A673 (cell line): Measurements from ENCODE around the gene MACC1. TPM values are rescaled to one million over a fixed set of nuclear protein-coding genes. Genes with fewer than 3 reads are reported as not detected.

Experiments
- BruUV-seq: library from RNA; stranded (reverse); fragments of 400-500 nt; replicated peaks from 2 replicates; lab custom pipeline; 2021; lab: Mats Ljungman, UMichigan
- CTCF ChIA-PET: fragments of 300-600 bp; sonication (Branson Sonifier 250); formaldehyde crosslinking; loops from one replicate; lab custom pipeline; 2022; ENCODE audit warnings: antibody characterized with exemption; lab: Charles Lee
- POLR2A ChIA-PET: fragments of 300-600 bp; sonication (Branson Sonifier 250); formaldehyde crosslinking; loops from one replicate; lab custom pipeline; 2022; ENCODE audit warnings: antibody characterized with exemption; ENCODE audit not compliant: low non-redundant PET; lab: Charles Lee
- DNase-seq: peaks from one replicate; pipeline ENCODE4 v3.0.0-alpha.2; 2015; ENCODE audit warnings: low spot score
- H3K27ac ChIP-seq: fragments of 200-600 bp; sonication (generic); 2 replicates; pipeline ENCODE4 v1.5.1; 2016; ENCODE audit warnings: mixed run types, low read depth, mild to moderate bottlenecking, mixed read lengths, antibody characterized with exemption, low read length; ENCODE audit not compliant: poor library complexity, severe bottlenecking
- H3K27me3 ChIP-seq: fragments of 200-600 bp; sonication (generic); replicated peaks from 2 replicates; pipeline ENCODE4 v1.6.1; 2017; ENCODE audit warnings: mixed run types, low read depth, mild to moderate bottlenecking, mixed read lengths, antibody characterized with exemption, low read length; ENCODE audit not compliant: insufficient read depth, poor library complexity
- H3K36me3 ChIP-seq: fragments of 200-600 bp; sonication (generic); 2 replicates; pipeline ENCODE4 v1.6.1; 2016; ENCODE audit warnings: mixed run types, mild to moderate bottlenecking, mixed read lengths, antibody characterized with exemption, low read length; ENCODE audit not compliant: insufficient read depth, poor library complexity, severe bottlenecking
- H3K4me1 ChIP-seq: fragments of 200-600 bp; sonication (generic); 2 replicates; pipeline ENCODE4 v1.6.1; 2017; ENCODE audit warnings: mixed run types, mild to moderate bottlenecking, mixed read lengths, antibody characterized with exemption, low read length; ENCODE audit not compliant: insufficient read depth, poor library complexity, severe bottlenecking
- H3K4me3 ChIP-seq: fragments of 200-600 bp; sonication (generic); 2 replicates; pipeline ENCODE4 v1.5.1; 2016; ENCODE audit warnings: low read depth, mixed run types, mild to moderate bottlenecking, mixed read lengths, low read length; ENCODE audit not compliant: poor library complexity, severe bottlenecking
- H3K9me3 ChIP-seq: fragments of 200-600 bp; sonication (generic); 2 replicates; pipeline ENCODE4 v1.6.1; 2016; ENCODE audit warnings: mixed run types, low read depth, mild to moderate bottlenecking, mixed read lengths, antibody characterized with exemption, low read length; ENCODE audit not compliant: poor library complexity, severe bottlenecking
- CTCF ChIP-seq: fragments of 300-800, 200-600 bp; sonication (generic); conservative IDR thresholded peaks from 2 replicates; pipeline ENCODE4 v1.5.1; 2017; ENCODE audit warnings: low read depth, mild to moderate bottlenecking, antibody characterized with exemption, low read length, moderate library complexity, mixed read lengths
- EZH2 ChIP-seq: fragments of 200-600 bp; sonication (generic); IDR thresholded peaks from 2 replicates; pipeline ENCODE4 v1.6.1; 2017; ENCODE audit warnings: borderline replicate concordance, low read depth, mild to moderate bottlenecking, mixed read lengths, antibody characterized with exemption, low read length; ENCODE audit not compliant: poor library complexity, severe bottlenecking
- intact Hi-C: fragments of 100-400 bp; cut with micrococcal nuclease; formaldehyde crosslinking; loops from one replicate; pipeline ENCODE4 v1.10.0; 2022; ENCODE audit not compliant: unreplicated experiment
- total RNA-seq: library from RNA; stranded (reverse); gene quantifications from 2 replicates; pipeline ENCODE4 v1.2.3, GENCODE V29; 2021

MACC1 gene
- total RNA-seq, 1 experiment from 2014 or later = not detected

DNA sequence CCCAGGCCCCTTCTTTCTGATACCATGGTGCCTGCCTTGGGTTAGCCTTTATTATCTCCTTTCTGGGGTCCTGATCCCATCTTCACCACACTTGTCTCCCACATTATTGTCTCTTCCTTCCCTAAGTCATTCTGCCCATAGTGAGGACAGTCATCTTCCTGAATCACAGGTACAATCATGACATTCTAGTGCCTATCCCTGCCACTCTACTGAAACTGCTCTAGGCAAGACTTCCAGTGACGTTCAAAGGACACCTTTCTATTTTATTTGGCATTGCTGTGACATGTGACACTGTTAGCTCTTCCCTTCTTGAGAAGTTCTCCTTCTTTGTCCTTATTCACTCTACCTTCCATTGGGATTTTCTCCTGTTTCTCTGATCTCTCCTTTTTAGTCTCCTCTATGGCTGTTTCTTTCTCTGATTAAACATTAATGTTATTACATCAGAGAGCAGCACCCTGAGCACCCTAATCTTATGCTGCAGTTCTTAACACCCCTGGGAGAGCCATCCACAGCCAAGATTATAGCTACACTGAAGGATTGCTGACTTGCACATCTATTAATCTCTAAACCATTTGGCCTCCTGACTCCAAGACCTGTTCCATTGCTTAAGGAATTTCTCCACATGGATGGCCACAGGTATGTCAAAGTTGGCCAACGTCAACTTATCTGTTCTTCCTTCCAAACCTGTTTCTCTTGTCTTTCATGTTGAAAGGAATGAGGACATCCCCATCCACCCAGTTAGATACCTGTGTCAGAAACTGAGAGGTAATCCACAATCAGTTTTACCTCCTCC, 10.9 kb downstream of the MACC1 start:
- H3K4me1 ChIP-seq = no peaks in the 10 kb centered on the region
- CTCF ChIA-PET = no interaction called here
- no peak overlapping the region for H3K27ac ChIP-seq
- no peaks in the 10 kb centered on the region for H3K27me3 ChIP-seq
- H3K4me3 ChIP-seq = no peak overlapping the region
- POLR2A ChIA-PET = no interaction called here
- H3K9me3 ChIP-seq = peaks cover 12% of the 10 kb centered on the region
- no TSS peak for BruUV-seq
- TF ChIP-seq EZH2 = no peak
- TF ChIP-seq CTCF = no peak
- no peaks in the 10 kb centered on the region for H3K36me3 ChIP-seq
- no peak for DNase-seq
- intact Hi-C loops = no loop called here

- intact Hi-C loops = no loop called here
Observed at GRCh38 chr7:20203316-20203715, 13.9 kb downstream of the MACC1 start.

DNA sequence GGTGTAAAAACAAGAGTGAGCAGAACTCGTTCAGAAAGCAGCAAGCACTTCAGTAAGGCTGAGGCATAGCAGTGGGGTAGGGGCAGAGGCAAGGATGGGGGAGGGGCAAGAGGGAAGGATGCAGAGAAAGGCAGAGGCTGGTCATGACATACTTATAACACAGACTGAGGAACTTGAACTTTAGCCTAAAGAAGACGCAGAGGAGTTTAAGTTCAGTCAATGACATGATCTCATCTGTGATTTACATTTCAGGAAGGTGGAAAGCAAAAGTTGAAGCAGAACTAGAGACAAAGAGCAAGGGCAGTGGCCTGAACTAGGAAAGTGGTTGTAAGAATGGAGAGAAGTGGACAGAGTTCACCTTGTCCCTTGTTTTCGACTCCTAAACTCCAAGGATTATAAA, 15.8 kb downstream of the MACC1 start:
- no peaks in the 10 kb centered on the region for H3K27me3 ChIP-seq
- H3K9me3 ChIP-seq = no peaks in the 10 kb centered on the region
- peaks cover 8% of the 10 kb centered on the region for H3K4me1 ChIP-seq
- H3K27ac ChIP-seq = no peak overlapping the region
- BruUV-seq = no TSS peak
- no peak overlapping the region for H3K4me3 ChIP-seq
- no peak for DNase-seq
- POLR2A ChIA-PET = no interaction called here
- intact Hi-C loops = no loop called here
- no peak for TF ChIP-seq CTCF
- no peak for TF ChIP-seq EZH2
- CTCF ChIA-PET = no interaction called here
- H3K36me3 ChIP-seq = no peaks in the 10 kb centered on the region

More at GRCh38 chr7:20203316-20203715, 13.9 kb downstream of the MACC1 start:
- Histone ChIP-seq H3K36me3 (no peaks in the 10 kb centered on the region), H3K27ac (no peak overlapping the region), H3K4me3 (no peak overlapping the region), H3K27me3 (no peaks in the 10 kb centered on the region), H3K4me1 (peaks cover 8% of the 10 kb centered on the region), H3K9me3 (peaks cover 4% of the 10 kb centered on the region)
- ChIA-PET CTCF (no interaction called here), POLR2A (no interaction called here)
- TF ChIP-seq EZH2 (no peak), CTCF (no peak)
- DNase-seq = no peak
- no TSS peak for BruUV-seq
